HG03521 (cell line): ENCODE data around the gene FSTL3.

Experiments
- ATAC-seq: cut with Tn5 transposase; IDR thresholded peaks from one replicate; pipeline ENCODE4 v1.9.1; 2021; ENCODE audit warnings: mild to moderate bottlenecking, moderate library complexity; ENCODE audit not compliant: unreplicated experiment

Gene FSTL3

DNA sequence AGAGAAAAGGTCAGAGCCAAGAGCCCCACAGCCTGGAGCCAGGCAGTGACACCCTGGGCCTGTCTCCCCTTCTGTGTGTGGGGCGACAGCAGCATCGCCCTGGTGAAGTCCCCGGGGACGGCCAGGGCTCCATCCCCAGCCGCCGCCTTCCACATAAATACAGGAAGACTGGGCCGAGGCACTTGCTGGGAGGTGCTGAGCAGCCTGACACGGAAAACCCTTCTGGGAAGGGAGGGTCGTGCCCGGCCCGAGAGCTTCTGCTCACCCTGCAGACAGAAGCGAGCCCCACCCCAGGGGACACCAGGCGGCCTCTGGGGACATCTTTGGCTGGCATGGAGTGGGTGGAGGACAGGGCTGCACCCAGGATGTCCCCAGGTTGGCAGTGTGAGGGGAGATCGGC, 31.4 kb upstream of the FSTL3 start:
- ATAC-seq: no peak

DNA sequence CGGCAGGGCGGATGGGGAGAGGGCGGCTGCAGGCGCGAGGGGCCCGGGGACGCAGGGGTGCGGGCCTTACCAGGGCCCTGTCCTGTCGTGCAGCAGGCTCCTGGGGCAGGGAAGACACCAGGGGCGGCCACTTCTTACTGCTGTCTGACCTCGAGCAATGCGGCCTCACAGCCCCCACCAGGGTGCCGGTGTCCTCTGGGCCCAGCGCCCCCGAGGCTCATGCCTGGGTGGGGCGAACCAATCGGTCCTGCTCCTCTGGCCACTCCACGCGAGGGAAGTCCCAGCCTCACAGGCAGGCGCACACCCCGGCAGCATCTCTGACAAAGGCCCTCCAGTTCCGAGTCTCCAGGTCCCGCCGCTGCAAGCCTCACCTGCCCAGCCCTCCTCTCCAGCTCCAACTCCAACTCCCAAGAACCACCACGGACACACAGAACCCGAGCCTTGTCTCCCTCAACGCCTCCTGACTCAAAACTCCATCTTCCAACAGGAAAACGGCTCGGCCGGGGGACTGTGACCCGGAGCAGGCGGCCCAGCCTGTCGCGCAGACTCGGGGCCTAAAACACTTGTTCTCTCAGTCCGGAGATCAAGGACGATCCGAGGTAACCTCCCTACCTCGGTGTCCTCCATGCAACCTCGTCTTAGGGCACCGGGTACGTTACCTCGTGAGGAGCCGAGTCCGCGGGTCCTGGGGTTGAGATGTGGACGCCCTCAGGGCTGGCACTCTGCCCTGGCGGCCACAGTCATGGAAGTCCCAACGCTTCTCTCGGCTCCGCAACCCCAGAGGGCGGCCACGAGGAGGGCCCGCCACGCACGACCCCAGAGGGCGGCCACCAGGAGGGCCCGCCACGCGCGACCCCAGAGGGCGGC, 30.0 kb upstream of the FSTL3 start:
- ATAC-seq: no peak

DNA sequence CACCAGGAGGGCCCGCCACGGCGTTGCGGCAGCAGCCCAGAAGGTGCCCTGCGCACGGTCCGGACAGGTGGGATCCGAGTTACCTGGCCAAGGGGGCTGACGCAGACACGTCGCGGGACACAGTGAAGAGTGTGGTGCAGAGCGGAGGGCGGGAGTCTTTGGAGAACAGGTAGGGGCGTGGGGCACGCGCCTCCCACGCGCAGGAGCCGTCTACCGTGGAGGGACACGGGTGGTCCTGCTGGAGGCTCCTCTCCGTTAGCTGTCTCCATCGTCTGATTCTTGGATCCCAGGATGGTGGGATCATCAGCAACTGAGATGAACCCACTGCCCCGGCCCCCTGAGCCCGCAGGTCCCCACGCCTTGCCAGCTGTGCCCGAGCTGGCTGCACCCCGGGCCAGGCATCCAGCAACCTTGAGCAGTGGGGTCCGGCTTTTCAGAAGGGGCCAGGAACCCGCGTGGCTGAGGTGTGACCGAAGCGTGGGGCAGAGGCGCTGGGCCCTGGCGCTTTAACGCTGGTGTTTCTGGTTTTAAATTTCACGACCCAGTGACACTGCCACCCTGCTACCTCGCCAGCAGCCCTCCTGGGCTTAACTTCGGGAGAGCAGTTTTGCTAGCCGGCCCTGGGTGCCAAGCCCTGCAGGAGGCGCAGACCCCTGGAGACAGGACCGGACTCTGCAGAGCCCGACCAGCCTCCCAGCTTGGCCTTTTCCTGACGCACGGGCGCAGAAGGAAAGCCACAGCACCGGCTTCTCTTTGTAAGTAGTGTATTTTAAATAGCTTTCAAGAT, 29.2 kb upstream of the FSTL3 start:
- no peak for ATAC-seq

DNA sequence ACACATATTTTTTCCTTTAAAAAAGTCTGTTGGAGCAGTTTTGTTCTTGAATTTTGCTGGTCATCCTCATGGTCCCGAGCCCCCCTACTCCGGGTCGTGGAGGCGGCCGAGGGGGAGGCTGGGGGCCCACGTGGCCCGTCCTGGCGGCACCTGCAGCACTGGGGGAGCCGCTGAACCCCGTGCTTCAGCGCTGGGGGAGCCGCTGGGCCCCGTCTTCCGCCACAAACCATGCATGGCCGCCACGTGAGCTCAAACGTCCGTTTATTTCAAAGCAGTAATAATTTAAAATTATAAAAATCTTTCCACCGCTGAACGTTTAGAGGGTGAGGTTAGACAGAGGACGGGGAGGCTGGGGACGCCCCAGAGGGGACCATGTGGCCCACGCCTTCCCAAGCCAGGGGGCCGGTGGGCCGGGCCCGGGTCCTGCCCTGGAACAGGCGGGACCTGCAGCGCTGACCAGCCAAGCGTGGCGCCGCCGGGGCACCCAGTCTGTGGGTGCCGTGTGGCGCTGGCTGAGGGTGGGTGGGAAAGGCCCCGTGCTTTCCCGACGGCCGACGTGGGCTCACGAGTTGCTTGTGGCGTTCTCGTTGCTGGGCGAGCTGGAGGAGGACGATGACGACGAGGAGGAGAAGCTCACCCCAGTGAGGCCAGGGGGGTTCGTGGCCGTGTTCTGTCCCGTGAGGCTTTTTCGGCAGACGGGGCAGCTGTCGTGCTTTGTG, 28.5 kb upstream of the FSTL3 start:
- no peak for ATAC-seq

DNA sequence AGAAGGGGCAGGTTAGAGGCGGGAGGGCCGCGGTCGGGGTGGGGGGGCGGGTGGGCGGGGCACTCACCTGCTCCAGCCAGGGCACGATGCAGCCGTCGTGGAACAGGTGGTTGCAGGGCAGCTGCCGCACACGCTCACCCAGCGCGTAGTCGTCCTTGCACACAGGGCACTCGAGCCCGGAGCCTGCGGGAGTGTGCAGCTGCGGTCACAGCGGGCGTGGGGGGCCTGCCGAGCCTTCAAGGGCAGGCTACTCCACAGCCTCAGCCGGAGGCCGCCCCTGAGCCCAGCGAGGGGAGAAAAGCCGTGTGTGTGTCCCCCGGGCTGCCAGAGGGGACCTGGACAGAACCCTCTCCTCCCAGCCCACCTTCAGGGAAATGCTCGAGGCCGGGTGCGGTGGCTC, 27.9 kb upstream of the FSTL3 start:
- ATAC-seq: no peak

- ATAC-seq: no peak
These were observed 27.0 kb upstream of the FSTL3 start for GRCh38 chr19:648904-649801.

DNA sequence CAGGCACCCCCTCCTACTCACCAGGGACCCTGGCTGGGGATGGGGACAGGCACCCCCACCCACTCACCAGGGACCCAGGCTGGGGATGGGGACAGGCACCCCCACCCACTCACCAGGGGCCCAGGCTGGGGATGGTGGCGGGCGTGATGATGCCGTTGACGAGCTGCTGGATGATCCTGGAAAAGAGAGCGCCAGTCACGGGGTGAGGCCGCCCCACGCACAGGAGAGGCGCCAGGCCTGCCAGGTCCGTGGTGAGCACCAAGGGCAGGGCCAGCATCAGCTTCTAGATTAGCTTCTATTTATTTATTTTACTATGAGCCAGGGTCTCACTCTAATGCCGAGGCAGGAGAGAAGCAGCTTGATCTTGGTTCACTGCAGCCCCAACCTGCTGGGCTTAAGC, 26.1 kb upstream of the FSTL3 start:
- ATAC-seq: no peak

GRCh38 chr19:651114-651818, 24.9 kb upstream of the FSTL3 start:
- no peak for ATAC-seq

DNA sequence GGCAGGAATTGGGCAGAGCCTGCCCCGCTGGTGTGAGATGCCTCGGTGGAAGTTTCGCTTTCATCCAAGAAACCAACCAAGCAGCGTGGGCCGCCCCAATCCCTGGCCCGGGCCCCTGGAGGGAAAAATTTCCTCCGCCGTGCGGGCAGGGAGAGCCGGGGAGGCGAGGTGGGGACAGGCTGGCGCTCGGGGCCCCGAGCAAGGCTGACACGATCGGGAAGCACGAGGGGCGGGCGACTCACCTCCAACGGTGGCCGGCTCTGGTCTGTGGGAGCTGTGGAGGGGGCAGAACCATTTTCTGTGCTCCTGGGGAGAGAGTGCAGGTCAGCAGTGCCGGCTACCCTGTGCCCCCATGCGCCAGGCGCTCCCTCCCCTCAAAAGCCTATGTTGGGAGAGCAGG, 24.2 kb upstream of the FSTL3 start:
- no peak for ATAC-seq

- no peak for ATAC-seq
These were observed 23.5 kb upstream of the FSTL3 start for GRCh38 chr19:652467-653389.

GRCh38 chr19:653425-653824, 22.8 kb upstream of the FSTL3 start:
- ATAC-seq: no peak

GRCh38 chr19:655691-656090, 20.5 kb upstream of the FSTL3 start:
- no peak for ATAC-seq

- ATAC-seq: no peak
These were observed 19.2 kb upstream of the FSTL3 start for GRCh38 chr19:656751-657559.

DNA sequence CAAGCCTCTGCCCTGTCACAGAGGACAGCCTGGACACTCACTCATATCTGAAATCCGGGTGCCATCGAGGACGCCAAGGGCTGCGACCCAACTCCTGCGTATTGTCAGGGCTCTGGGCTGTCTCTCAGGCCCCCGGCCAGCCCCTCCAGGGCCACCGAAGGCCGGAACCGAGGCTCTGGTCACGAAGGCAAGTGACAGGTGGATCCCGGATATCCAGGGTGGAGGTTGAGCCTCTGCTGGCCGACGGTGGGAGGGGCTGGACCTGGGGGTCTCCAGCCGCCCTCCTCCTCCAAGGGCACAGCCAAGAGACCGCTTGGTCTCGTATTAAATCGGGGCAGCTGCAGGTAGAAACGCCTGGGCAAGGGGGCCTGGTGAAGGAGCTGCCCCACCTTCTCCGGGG, 18.6 kb upstream of the FSTL3 start:
- no peak for ATAC-seq

- no peak for ATAC-seq
These were observed 17.9 kb upstream of the FSTL3 start for GRCh38 chr19:658059-658839.

- ATAC-seq: no peak
These were observed 17.0 kb upstream of the FSTL3 start for GRCh38 chr19:658916-659839.
